ENCODE measurements around the gene SCARF2.

GRCh38 chr22:20414450-20414849 lies 23.2 kb downstream of the SCARF2 start:
- TF ChIP-seq CHD1 (IDR thresholded peaks at IDR 0.05; ENCODE audit: low read depth, low read length): no peak
- no peak for TF ChIP-seq EZH2 (IDR thresholded peaks at IDR 0.05; ENCODE audit: low read depth, low read length, severe bottlenecking)
- TF ChIP-seq CTCF (IDR thresholded peaks at IDR 0.05; ENCODE audit: control extremely low read depth in 1 of 3, insufficient read depth in 1 of 3, low read depth in 1 of 3, low read length in 3 of 3): no peak
- no peak for TF ChIP-seq HDAC6 (IDR thresholded peaks at IDR 0.05; ENCODE audit: low read depth, low read length)
- no peak for TF ChIP-seq CEBPB (IDR thresholded peaks at IDR 0.05; ENCODE audit: low read depth, low read length)
- TF ChIP-seq CHD7 (IDR thresholded peaks at IDR 0.05; ENCODE audit: insufficient replicate concordance, low read length): no peak
- TF ChIP-seq JUND (IDR thresholded peaks at IDR 0.05; ENCODE audit: low read length): no peak
- no peak for TF ChIP-seq CBX5 (IDR thresholded peaks at IDR 0.05; ENCODE audit: low read depth, low read length)
- TF ChIP-seq POLR2AphosphoS5 (IDR thresholded peaks at IDR 0.05; ENCODE audit: low read depth, low read length): no peak
- no peak for TF ChIP-seq TCF12 (IDR thresholded peaks at IDR 0.05; ENCODE audit: low read depth, low read length)
- TF ChIP-seq ZNF274 (IDR thresholded peaks at IDR 0.05; ENCODE audit: borderline replicate concordance, extremely low read depth, low read length): no peak
- TF ChIP-seq RAD21 (IDR thresholded peaks at IDR 0.05 in 1 of 2, conservative IDR thresholded peaks at IDR 0.05 in 1 of 2; ENCODE audit: low read depth in 2 of 2, low read length in 2 of 2): no peak
